Ovary (tissue), 9 donors: Measurements from ENCODE around the gene SMG6. TPM values are rescaled to one million over a fixed set of nuclear protein-coding genes. Genes with fewer than 3 reads are reported as not detected.

Experiments
- DNase-seq, 5 donors: peaks; one replicate each; pipeline ENCODE4 v3.0.0-alpha.2; 2019 to 2020
- H3K27ac ChIP-seq, 2 donors: fragments of 200-600 bp; one replicate each; pipeline versions ENCODE4 v1.5.1 to v1.8.0; 2019 to 2022
- H3K27me3 ChIP-seq: fragments of 200-600 bp; one replicate; pipeline ENCODE4 v1.8.0; 2022
- H3K36me3 ChIP-seq: fragments of 200-600 bp; sonication (generic); one replicate; pipeline ENCODE4 v1.5.1; 2019
- H3K4me1 ChIP-seq: one replicate; pipeline ENCODE4 v1.8.1; 2013; ENCODE audit warnings: mild to moderate bottlenecking, moderate library complexity; ENCODE audit not compliant: insufficient read depth
- H3K4me3 ChIP-seq: fragments of 200-600 bp; sonication (generic); one replicate; pipeline ENCODE4 v1.5.1; 2017
- H3K9me3 ChIP-seq, 2 donors: fragments of 200-600 bp in 1 of 2; sonication (generic) in 1 of 2; one replicate each; pipeline versions ENCODE4 v1.5.1 to v1.8.1; 2013 to 2019; ENCODE audit warnings: mild to moderate bottlenecking in 1 of 2, moderate library complexity in 1 of 2
- EP300 ChIP-seq: sonication (generic); formaldehyde crosslinking; IDR thresholded peaks from one replicate; pipeline ENCODE4 v1.6.1; 2017; ENCODE audit warnings: antibody characterized with exemption
- POLR2A ChIP-seq: fragments of 450-650 bp; IDR thresholded peaks from one replicate; pipeline ENCODE4 v1.6.1; 2017; ENCODE audit warnings: antibody characterized with exemption, mild to moderate bottlenecking, moderate library complexity
- WGBS, 3 donors: extraction: QIAGEN DNeasy Blood & Tissue Kit in 1 of 3; methylation state at CpG; one replicate each; pipeline versions ENCODE4 v1.1.5 to v1.1.7; 2013 to 2017; 5-methylcytosine and 5-hydroxymethylcytosine counted together
- intact Hi-C, 4 donors: fragments of 100-400 bp; cut with DNase I; formaldehyde crosslinking; loops; one replicate each; pipeline versions ENCODE4 v1.11.0 to v1.15.1; 2022 to 2023
- polyA plus RNA-seq, 2 donors: library from polyadenylated mRNA; stranded (reverse); fragments of 200-250 nt in 1 of 2; fragments of 350-450 nt in 1 of 2; fragmentation: Illumina TruSeq in 1 of 2; extraction: RNeasy Lipid Tissue Mini Kit (QIAGEN cat#74804) in 1 of 2; gene quantifications; one replicate each; pipeline ENCODE4 v1.2.3, GENCODE V29; 2013 to 2014
- total RNA-seq, 7 donors: library from RNA; depleted of rRNA in 2 of 7; stranded (reverse); fragments of >200 nt in 2 of 7; fragmentation: NEBNext Ultra II Directional in 3 of 7; extraction: Animal tissue kit (Norgen Biotek cat#: 25700) in 3 of 7; gene quantifications; one replicate each; pipeline versions ENCODE4 v1.1.0 to v1.2.4, GENCODE V29; 2016 to 2023
- TF ChIP-seq, protein P1 (sequence below), 3 donors: fragments of 450-650 bp in 2 of 3; fragments of 200-600 bp in 1 of 3; IDR thresholded peaks; one replicate each; pipeline versions ENCODE4 v1.5.1 to v1.8.0; 2016 to 2022; ENCODE audit warnings: antibody characterized with exemption in 3 of 3, mild to moderate bottlenecking in 1 of 3
- donor health status: DM: no; HTN: no; CAD: no; lungs with moderate emphysema.
- donor health status: DM: no; HTN: no; CAD: no.
- donor health status: Bipolar disorder and iron deficiency.
- donor health status: DM: yes; HTN: yes; CAD: no.
- donor health status: DM: no; HTN: no; CAD: no.
- donor health status: DM: yes; HTN: yes; CAD: no.

The SMG6 gene
- total and polyA plus RNA-seq, 9 donors: 33.8 to 66.0 (median 51.0) TPM

DNA sequence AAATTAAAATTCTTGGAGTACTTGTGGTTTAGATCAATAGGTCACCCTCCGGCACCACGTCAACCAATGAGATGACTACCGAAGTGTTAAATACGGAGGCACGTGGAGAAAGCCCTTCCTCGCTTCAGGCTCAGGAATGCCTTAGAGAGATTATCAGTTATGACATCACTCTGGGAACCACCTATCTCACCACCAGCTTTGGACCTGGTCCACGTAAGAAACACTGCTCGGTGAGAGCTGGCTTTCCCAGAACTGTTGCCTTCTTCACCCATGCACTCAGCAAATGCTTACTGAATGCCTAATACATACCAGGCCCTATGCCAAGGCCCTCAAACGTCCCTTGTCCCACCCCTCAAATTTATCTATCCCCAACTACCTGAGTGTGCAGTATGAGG is 71.3 kb downstream of the SMG6 start:
- Histone ChIP-seq H3K9me3 (no peaks in the 10 kb centered on the region), H3K27ac (peak overlapping the region; percentile 20 to 45), H3K4me3 (no peak overlapping the region), H3K27me3 (no peaks in the 10 kb centered on the region), H3K4me1 (peaks cover 19% of the 10 kb centered on the region), H3K36me3 (no peaks in the 10 kb centered on the region)
- no peak for DNase-seq
- TF ChIP-seq POLR2A (no peak), EP300 (no peak)
- TF ChIP-seq, protein P1, sequence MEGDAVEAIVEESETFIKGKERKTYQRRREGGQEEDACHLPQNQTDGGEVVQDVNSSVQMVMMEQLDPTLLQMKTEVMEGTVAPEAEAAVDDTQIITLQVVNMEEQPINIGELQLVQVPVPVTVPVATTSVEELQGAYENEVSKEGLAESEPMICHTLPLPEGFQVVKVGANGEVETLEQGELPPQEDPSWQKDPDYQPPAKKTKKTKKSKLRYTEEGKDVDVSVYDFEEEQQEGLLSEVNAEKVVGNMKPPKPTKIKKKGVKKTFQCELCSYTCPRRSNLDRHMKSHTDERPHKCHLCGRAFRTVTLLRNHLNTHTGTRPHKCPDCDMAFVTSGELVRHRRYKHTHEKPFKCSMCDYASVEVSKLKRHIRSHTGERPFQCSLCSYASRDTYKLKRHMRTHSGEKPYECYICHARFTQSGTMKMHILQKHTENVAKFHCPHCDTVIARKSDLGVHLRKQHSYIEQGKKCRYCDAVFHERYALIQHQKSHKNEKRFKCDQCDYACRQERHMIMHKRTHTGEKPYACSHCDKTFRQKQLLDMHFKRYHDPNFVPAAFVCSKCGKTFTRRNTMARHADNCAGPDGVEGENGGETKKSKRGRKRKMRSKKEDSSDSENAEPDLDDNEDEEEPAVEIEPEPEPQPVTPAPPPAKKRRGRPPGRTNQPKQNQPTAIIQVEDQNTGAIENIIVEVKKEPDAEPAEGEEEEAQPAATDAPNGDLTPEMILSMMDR (IDR thresholded peaks at IDR 0.05): no peak
- intact Hi-C loops: loop anchor here in 1 of 4 donors (10.0 kb wide), 1 partner anchor 57 kb away; no protein-coding TSS in a partner anchor
- 36 to 49% (median 38%) methylated on average over 9 of the region's 9 CpGs for WGBS, 3 donors

DNA sequence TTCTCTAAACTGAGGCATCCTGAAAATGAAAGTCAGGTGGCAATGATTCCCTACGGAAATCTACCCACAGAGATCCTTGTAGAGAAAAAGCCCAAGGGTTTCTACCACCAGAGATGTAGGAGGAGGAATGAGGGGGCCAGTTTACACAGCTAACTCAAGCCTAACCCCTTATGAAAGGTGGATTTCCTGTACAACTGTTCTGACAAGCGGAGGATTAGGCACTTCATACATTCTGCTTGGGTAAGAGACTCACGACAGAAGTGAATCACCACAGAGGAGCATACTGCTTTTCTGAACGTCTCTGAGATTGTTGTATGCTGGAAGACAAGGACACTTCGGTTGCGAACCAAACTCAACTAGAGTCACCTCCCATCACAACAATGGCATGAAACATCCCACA is 72.7 kb downstream of the SMG6 start:
- Histone ChIP-seq H3K36me3 (no peaks in the 10 kb centered on the region), H3K4me3 (peak overlapping the region; percentile 12), H3K9me3 (no peaks in the 10 kb centered on the region), H3K4me1 (peaks cover 15% of the 10 kb centered on the region), H3K27me3 (no peaks in the 10 kb centered on the region), H3K27ac (peak overlapping the region in 1 of 2 donors; percentile 17)
- no peak for DNase-seq
- WGBS, 3 donors: 58 to 62% (median 59%) methylated on average over 6 of the region's 6 CpGs
- intact Hi-C loops: loop anchor here in 2 of 4 donors (2.0 to 10.0 kb wide), 2 partner anchors 56 kb away; no protein-coding TSS in a partner anchor
- TF ChIP-seq POLR2A (no peak), EP300 (no peak)
- TF ChIP-seq, protein P1 (IDR thresholded peaks at IDR 0.05): no peak

DNA sequence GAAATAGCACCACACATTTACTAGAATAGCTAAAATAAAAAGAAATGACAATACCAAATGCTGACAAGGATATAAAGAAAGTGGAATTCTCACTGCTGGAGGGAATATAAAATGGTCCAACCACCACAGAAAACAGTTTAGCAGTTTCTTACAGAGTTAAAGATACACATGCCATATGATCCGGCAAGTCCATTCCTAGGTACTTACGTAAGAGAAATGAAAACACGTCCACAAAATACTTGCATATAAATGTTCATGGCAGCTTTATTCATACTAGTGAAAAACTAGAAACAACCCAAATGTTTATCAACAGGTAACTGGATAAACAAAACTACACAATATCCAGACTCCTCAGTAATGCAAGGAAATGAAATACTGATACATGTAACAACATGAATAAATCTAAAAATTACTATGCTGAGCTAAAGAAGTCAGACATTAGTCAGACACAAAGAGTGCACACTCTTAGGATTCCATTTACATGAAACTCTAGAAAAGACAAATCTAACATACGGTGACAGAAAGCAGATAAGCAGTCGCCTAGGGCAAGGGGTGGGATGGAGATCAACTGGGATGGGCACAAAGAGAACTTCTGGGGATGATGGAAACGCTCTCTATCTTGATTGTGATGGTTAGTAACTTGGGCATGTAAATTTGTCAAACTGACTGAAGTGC is 76.4 kb downstream of the SMG6 start:
- no peaks in the 10 kb centered on the region for H3K27me3 ChIP-seq
- H3K36me3 ChIP-seq: no peaks in the 10 kb centered on the region
- intact Hi-C loops: no loop called here
- peaks cover 16% of the 10 kb centered on the region for H3K4me1 ChIP-seq
- H3K9me3 ChIP-seq: no peaks in the 10 kb centered on the region
- no peak for TF ChIP-seq EP300
- TF ChIP-seq, protein P1 (IDR thresholded peaks at IDR 0.05): no peak
- no peak overlapping the region for H3K27ac ChIP-seq
- DNase-seq: no peak
- 84 to 89% (median 88%) methylated on average over 6 of the region's 6 CpGs for WGBS, 3 donors
- no peak overlapping the region for H3K4me3 ChIP-seq

DNA sequence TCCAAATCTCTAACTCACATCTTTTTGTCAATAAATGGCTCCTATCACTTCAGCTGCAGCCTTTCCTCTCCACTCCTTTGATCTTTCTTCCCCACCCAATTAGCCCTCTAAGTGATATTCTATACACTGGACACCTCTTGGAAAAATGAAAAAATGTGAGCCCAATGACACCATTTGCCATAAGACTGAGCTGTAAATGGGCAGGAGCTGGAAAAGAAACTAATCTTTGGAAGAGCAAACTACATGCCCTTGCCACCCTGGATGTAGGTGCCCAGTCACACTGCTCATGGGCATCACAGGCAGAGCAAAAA is 80.0 kb downstream of the SMG6 start:
- Histone ChIP-seq H3K36me3 (no peaks in the 10 kb centered on the region), H3K9me3 (no peaks in the 10 kb centered on the region), H3K4me1 (peaks cover 8% of the 10 kb centered on the region), H3K27ac (no peak overlapping the region), H3K27me3 (no peaks in the 10 kb centered on the region), H3K4me3 (no peak overlapping the region)
- DNase-seq: peak in 1 of 5 donors; percentile 4
- no peak for TF ChIP-seq EP300
- no peak for TF ChIP-seq POLR2A
- TF ChIP-seq, protein P1 (IDR thresholded peaks at IDR 0.05): no peak
- intact Hi-C loops: no loop called here
